K562 (cell line): ENCODE data around the gene MICALL2. TPM values are rescaled to one million over a fixed set of nuclear protein-coding genes. Genes with fewer than 3 reads are reported as not detected.

Experiments used
- ARID2 ChIP-seq: fragments of 450-650 bp; IDR thresholded peaks from 2 replicates; pipeline ENCODE4 v1.6.1; 2017; ENCODE audit warnings: antibody characterized with exemption, mild to moderate bottlenecking
- CSDE1 ChIP-seq, 2 experiments: fragments of 450-650 bp; IDR thresholded peaks; 2 replicates each; pipeline ENCODE4 v1.6.1; 2016; ENCODE audit warnings: mild to moderate bottlenecking in 1 of 2
- ETV5 ChIP-seq: sonication (generic); formaldehyde crosslinking; IDR thresholded peaks from 2 replicates; pipeline ENCODE4 v1.4.0; 2020; ENCODE audit warnings: low read depth, mild to moderate bottlenecking, missing genetic modification reagents
- FOXJ3 ChIP-seq: sonication (generic); formaldehyde crosslinking; IDR thresholded peaks from 2 replicates; pipeline ENCODE4 v1.4.0; 2020; ENCODE audit warnings: mild to moderate bottlenecking, missing genetic modification reagents
- HDAC1 ChIP-seq, 2 experiments: fragments of 450-650 bp; IDR thresholded peaks; 2 replicates each; pipeline ENCODE4 v1.6.1; 2016 to 2017; ENCODE audit warnings: inconsistent platforms in 1 of 2, mild to moderate bottlenecking in 1 of 2, moderate library complexity in 1 of 2
- MXD1 ChIP-seq: fragments of 250-450 bp; sonication (Bioruptor Pico); IDR thresholded peaks from 2 replicates; pipeline ENCODE4 v1.8.0; 2021; ENCODE audit warnings: borderline replicate concordance, mild to moderate bottlenecking, moderate library complexity; ENCODE audit not compliant: poor library complexity, severe bottlenecking
- NCOA6 ChIP-seq: fragments of 450-650 bp; IDR thresholded peaks from 2 replicates; pipeline ENCODE4 v1.6.1; 2017; ENCODE audit warnings: mild to moderate bottlenecking
- NFATC3 ChIP-seq: fragments of 450-650 bp; IDR thresholded peaks from 2 replicates; pipeline ENCODE4 v1.6.1; 2017; ENCODE audit warnings: mild to moderate bottlenecking
- NFIX ChIP-seq: fragments of 250-450 bp; sonication (Bioruptor Pico); IDR thresholded peaks from 2 replicates; pipeline ENCODE4 v1.4.0; 2020; ENCODE audit warnings: low read depth, mild to moderate bottlenecking, moderate library complexity
- PTRF ChIP-seq: fragments of 450-650 bp; IDR thresholded peaks from 2 replicates; pipeline ENCODE4 v1.6.1; 2016; ENCODE audit warnings: mild to moderate bottlenecking, missing genetic modification characterization, missing compliant biosample characterization
- SRF ChIP-seq, 2 experiments: fragments of 250-450, 450-650 bp in 1 of 2; sonication (Bioruptor Pico) in 1 of 2; sonication (generic) in 1 of 2; formaldehyde crosslinking; IDR thresholded peaks; 2 replicates each; pipeline versions ENCODE4 v1.5.0 to v1.5.1; 2020 to 2022; ENCODE audit warnings: mild to moderate bottlenecking in 1 of 2, missing genetic modification reagents in 1 of 2
- ZBED1 ChIP-seq: IDR thresholded peaks from 2 replicates; pipeline ENCODE4 v1.6.1; 2014
- ZC3H4 ChIP-seq: sonication (generic); formaldehyde crosslinking; IDR thresholded peaks from 2 replicates; pipeline ENCODE4 v1.9.0; 2021; ENCODE audit warnings: missing genetic modification reagents, borderline replicate concordance
- ZNF224 ChIP-seq: sonication (generic); formaldehyde crosslinking; IDR thresholded peaks from 2 replicates; pipeline ENCODE4 v1.8.0; 2022; ENCODE audit warnings: mild to moderate bottlenecking, missing genetic modification reagents
- ZNF280A ChIP-seq: fragments of 450-650 bp; IDR thresholded peaks from 2 replicates; pipeline ENCODE4 v1.6.1; 2018; ENCODE audit warnings: mild to moderate bottlenecking, low read depth; ENCODE audit not compliant: partially characterized antibody
- ZNF311 ChIP-seq: fragments of 250-450 bp; sonication (Bioruptor Pico); IDR thresholded peaks from 2 replicates; pipeline ENCODE4 v1.4.0; 2020; ENCODE audit warnings: mild to moderate bottlenecking, moderate library complexity
- ZNF324 ChIP-seq: fragments of 250-450 bp; sonication (Bioruptor Pico); IDR thresholded peaks from 2 replicates; pipeline ENCODE4 v1.4.0; 2020; ENCODE audit warnings: mild to moderate bottlenecking
- ZNF592 ChIP-seq: fragments of 450-650 bp; IDR thresholded peaks from 2 replicates; pipeline ENCODE4 v1.6.1; 2017; ENCODE audit warnings: antibody characterized with exemption, mild to moderate bottlenecking
- ZNF740 ChIP-seq, 3 experiments: fragments of 200-800 bp in 1 of 3; sonication (Bioruptor generic) in 1 of 3; sonication (generic) in 1 of 3; formaldehyde crosslinking in 1 of 3; IDR thresholded peaks; 2 replicates each; pipeline versions ENCODE4 v1.6.1 to v1.8.0; 2016 to 2022; ENCODE audit warnings: mild to moderate bottlenecking in 2 of 3, missing compliant biosample characterization in 2 of 3, missing genetic modification characterization in 2 of 3, missing genetic modification reagents in 1 of 3
- ZNF79 ChIP-seq: fragments of 250-450 bp; sonication (Bioruptor Pico); IDR thresholded peaks from 2 replicates; pipeline ENCODE4 v1.4.0; 2020; ENCODE audit warnings: low read depth, mild to moderate bottlenecking, moderate library complexity
- polyA plus RNA-seq, 8 experiments: library from polyadenylated mRNA; depleted of rRNA in 4 of 8; stranded (reverse) in 5 of 8; unstranded in 3 of 8; fragments of >200 nt; fragmentation: Nextera tagmentation in 2 of 8; fragmentation: Illumina TruSeq in 1 of 8; extraction: Ambion mirVana in 2 of 8; extraction: Trizol in 1 of 8; gene quantifications; 2 replicates each; pipeline versions ENCODE4 v1.2.1 to v1.2.3, GENCODE V29; 2011 to 2014; ENCODE audit warnings: inconsistent platforms in 1 of 8, missing spikeins in 1 of 8
- total RNA-seq, 7 experiments: library from RNA; depleted of rRNA in 6 of 7; stranded (reverse); fragments of >200 nt in 6 of 7; fragmentation: Illumina TruSeq in 2 of 7; extraction: Trizol in 2 of 7; gene quantifications; 2 replicates each; pipeline versions ENCODE4 v1.2.1 to v1.2.3, GENCODE V29; 2011 to 2021; ENCODE audit warnings: low replicate concordance in 1 of 7

Gene MICALL2
- total and polyA plus RNA-seq, 9 of the 15 experiments (the other 6 are each of a cell fraction or from before 2014, with no cell fraction given): 1.8 to 103 (median 17.0) TPM

GRCh38 chr7:1457059-1457948 is 2.0 kb downstream of the MICALL2 start (continued):
- TF ChIP-seq MXD1 (CRISPR knock-in tag) (no peak), ZBED1 (0 out of 2 replicates have a peak, but pooled peaks have one; percentile 31), ZNF311 (CRISPR knock-in tag) (no peak), ZNF224 (CRISPR knock-in tag) (no peak), ZNF280A (no peak), ZC3H4 (CRISPR knock-in tag) (0 out of 2 replicates have a peak, but pooled peaks have one; percentile 33), ZNF740 (CRISPR knock-in tag; IDR thresholded peaks at IDR 0.05) (no peak), ZNF740 (tag; IDR thresholded peaks at IDR 0.05) (no peak), ZNF79 (CRISPR knock-in tag) (no peak), NFATC3 (no peak), ETV5 (no peak), ZNF324 (no peak), SRF (CRISPR knock-in tag; IDR thresholded peaks at IDR 0.05) (no peak), HDAC1 (IDR thresholded peaks at IDR 0.05) (peak in 1 of 2 experiments; percentile 70; a peak in 2 of 4 replicates), NFIX (CRISPR knock-in tag) (no peak), FOXJ3 (no peak), ZNF592 (peak; percentile 48; the same call in 1 of the 2 replicates), NCOA6 (no peak), ARID2 (no peak), CSDE1 (IDR thresholded peaks at IDR 0.05) (no peak), PTRF (tag) (no peak)
